Stimulated activated CD8-positive, alpha-beta memory T cell treated with anti-CD3 and anti-CD28 coated beads, Interleukin-12 subunit alpha, Interleukin-12 subunit beta, amount 100 ng/mL, for 1 hour (primary cell): Measurements from ENCODE around the gene DCLRE1B.

Experiments used
- DNase-seq: peaks from one replicate; pipeline ENCODE4 v3.0.0-alpha.2; 2020; ENCODE audit warnings: low read depth

DCLRE1B gene

DNA sequence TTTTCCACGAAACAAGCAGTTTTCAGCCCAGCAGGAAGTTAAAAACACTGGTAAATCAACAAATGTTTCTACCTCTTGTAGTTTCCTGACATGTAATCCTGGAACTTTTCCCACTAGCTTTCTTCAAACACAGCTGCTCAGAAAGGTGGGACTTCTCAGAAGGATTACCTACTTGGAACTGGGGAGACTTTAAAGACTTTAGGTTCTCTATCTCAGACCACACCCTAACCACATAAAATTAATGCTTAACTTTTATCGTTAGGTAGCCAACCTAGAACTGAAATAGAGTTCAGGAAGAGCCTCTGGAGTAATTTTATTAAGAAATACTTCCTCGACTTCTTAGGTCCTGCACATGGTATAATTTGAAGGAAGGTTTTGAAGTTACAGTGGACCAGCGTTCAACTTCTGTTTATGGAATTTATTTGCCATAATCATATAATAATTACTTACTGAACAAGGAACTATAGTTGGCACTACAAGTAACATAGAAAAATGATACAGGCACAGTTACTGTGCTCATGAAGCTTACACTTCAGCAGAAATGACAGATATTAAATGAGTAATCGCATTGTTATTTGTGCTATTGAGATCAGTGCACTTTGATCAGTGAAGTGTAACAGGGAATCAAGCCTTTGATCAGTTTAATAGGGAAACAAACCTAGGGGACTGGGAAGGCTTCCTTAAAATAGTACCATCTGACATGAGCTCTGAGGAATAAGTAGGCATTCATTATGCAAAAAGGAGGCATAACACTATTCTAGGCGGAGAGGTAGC lies 17.5 kb upstream of the DCLRE1B start, which contains the start of gene BCL2L15:
Gene BCL2L15 (minus strand): TSS at position 180 of the 774 bp plus-strand sequence. CDS start 206 bp downstream, outside the sequence.
- no peak for DNase-seq

DNA sequence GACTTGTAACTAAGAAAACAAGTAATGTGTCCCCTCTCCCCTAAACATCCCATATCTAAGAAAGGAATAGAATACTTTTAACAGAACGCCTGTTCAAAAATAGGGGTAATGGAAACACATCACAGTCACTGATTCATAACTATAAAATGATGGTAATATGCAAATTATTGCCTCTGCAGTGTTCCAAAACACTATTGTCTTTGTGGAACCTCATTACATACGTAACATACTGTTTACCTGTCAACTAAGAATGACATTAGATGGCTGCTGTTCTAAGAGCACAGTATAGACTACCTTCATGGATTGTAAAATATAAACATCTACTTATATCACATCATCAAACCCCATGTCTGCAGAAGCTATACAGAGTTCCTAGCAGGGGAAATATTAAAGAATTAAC lies 14.3 kb upstream of the DCLRE1B start:
- no peak for DNase-seq

DNA sequence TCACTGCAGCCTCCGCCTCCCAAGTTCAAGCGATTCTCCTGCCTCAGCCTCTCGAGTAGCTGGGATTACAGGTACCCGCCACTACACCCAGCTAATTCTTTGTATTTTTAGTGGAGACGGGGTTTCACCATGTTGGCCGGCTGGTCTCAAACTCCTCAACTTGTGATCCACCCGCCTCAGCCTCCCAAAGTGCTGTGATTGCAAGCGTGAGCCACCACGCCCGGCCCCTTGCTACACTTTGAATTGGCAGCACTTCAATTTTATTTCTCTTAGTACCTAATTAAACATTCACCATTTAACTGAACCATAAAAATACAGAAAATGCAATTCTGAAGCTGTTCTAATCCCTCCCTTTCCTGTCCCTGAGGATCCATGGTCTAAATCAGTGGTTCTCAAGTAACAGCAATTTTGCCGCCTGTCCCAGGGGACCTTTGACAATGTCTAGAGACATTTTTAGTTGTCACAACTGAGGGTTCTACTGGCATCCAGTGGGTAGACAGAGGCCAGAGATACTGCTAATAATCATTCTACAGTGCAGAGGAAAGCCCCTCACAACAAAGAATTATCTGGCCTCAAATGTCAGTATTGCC lies 13.4 kb upstream of the DCLRE1B start:
- DNase-seq: no peak

DNA sequence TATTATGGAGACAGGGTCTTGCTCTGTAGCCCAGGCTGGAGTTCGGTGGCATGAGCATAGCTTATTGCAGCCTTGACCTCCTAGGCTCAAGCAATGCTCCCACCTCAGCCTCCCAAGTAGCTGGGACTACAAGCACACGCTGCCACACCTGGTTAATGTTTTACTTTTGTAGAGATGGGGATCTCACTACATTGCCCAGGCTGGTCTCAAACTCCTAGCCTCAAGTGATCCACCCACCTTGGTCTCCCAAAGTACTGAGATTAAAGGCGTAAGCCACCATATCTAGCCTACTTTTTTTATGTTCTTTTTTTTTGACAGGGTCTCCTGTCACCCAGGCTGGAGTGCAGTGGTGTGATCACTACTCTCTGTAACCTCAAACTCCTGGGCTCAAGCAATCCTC lies 11.9 kb upstream of the DCLRE1B start:
- DNase-seq: no peak

DNA sequence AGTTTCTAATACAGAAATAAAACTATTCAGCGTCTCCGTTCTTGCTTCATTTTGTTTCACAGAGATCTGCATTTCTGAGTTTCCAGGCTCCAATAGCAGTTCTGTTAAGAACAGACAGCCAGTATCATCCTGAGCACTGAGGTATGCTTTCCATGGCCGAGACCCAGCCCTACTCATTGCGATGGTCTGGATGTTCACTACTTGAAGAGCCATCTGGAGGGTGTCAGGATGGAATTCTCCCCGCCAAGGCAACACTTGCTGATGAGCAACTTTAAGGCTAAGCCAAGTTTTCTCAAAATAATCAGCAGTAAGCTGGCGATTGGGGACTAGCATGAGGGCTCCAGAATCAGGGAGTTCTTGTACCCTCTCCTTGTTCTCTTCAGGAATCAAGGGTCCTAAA lies 10.0 kb upstream of the DCLRE1B start:
- no peak for DNase-seq

DNA sequence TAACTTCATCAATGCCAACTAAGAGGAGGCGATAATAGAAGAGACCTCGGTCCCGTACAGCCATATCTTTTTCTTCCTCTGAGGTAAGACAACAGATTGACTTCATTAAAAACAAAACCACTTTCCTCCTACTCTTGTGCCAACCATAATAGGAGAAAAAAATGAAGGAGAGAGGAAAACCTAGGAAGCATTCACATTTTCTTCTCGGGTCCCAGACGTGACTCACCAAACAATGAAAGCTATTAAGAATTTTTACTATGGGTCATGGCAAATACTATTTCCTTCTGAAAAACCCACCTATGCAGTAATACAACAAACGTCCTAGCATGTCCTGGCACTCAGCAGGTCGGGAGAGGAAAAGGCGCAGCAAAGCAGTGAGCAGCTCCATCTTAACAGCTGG lies 9.2 kb upstream of the DCLRE1B start:
- no peak for DNase-seq

DNA sequence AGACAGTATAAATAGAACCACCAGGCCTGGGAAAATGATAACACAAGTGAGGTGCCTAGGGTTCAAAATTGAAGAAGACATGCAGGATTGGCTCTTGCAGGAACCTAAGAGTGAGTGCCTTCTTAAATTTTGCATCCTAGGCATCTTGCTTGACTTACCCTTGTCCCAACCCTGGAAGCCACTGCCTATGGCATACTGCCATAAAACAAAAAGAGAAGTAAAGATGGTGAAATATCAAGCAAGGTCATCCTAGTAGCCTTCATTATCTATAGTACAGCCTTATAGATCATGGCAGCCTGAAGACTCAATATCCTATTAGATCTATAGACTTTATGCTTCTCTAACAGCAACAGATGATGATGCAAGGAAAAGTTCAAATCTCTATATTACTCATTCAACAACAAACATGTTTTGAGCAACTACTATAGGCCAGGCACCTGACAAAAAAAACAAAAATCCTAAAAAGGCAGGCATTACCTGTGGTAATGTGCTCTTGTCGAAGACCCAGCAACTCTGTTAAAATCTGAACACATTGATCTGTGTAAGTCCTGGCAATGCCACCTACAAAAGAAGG lies 6.8 kb upstream of the DCLRE1B start:
- DNase-seq: no peak

DNA sequence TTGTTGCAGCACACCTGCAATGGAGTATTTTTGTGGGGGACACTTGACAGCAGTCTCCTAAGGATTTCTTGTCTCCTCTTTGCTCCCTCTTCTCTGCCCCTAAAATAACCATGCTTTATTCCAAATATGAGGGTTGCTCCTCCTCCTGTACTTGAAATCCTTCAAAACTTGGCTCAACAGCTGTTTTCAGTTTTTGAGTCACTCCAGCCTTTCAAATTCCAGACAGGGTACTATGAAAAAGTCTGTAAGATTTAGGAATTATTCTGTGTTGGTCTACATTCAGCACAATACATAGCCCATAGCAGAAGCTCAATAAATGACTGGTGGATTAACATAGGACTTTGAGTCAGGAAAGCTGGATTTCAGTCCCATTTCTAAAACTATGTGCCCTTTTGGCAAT lies 6.0 kb upstream of the DCLRE1B start:
- DNase-seq: no peak

DNA sequence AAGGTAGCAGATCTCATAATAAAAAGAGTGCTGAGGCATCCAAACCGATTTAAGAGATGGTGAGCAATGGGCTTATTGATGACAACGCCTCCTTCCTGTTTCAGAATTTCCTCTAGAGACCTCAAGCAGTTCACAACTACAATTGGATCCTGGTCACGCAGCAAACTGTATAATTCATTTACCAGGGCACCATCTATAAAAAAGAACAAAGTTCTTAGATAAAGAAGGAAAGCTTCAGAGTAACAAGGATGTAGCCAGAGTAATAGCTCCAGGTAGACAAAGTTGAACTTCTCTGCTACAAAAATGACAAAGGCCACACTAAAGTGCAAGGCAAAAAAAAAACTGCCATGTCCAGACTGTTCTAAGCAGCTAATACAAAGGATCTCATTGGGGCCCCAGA lies 3.9 kb upstream of the DCLRE1B start:
- DNase-seq: no peak

DNA sequence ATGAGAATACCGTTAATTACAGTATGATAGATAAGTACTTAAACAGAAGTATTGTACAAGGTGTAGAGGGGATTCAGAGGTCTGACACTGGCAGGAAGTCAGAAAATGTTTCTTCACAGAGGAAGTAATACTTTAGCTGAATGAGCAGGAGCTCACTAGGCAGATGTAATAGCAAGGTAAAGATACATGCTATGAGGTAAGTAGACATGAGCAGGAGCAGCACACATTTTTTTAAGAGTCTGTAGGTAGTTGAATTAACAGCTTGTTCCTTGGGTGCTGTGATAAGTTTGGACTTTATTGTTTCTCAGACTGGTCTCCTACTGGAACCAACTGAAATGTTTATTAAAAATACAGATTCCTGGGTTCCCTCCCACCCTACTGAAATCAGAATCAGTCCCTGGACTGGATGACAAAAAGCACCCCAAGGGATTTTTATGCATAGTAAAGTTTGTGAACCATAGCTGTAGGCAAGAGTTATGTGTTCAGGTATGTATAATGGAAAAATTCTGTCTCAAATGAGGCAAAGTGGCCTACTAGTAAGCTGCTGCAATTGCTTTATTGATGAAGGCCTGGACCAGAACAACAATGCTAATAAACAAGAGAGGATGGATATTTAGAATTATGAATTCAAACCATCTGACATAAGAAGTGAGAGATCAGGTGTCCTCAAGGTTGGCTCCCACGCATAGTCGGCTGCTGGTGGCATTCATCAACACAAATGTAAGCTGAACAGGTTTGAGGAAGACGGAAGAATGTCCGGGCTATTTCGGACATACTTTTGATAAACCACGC lies 1.4 kb upstream of the DCLRE1B start:
- DNase-seq: no peak

DNA sequence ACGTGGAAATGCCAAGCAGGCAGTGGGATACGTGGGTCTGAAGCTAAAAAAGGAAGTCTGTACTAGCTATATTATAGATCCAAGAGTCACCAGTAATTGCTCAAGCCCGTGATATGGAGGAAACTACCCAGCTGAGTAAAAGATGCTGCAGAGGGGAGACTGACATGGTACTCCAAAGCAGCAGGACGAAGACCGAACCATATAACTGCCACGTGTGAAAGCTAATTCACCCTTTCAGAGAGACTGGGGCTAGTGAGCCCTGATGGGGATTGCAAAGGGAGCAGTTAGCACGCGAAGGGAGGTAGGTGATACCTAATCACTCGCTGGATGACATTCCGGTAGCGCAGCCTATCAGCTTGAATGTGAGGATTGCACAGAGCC lies 843 bp upstream of the DCLRE1B start:
- no peak for DNase-seq

DNA sequence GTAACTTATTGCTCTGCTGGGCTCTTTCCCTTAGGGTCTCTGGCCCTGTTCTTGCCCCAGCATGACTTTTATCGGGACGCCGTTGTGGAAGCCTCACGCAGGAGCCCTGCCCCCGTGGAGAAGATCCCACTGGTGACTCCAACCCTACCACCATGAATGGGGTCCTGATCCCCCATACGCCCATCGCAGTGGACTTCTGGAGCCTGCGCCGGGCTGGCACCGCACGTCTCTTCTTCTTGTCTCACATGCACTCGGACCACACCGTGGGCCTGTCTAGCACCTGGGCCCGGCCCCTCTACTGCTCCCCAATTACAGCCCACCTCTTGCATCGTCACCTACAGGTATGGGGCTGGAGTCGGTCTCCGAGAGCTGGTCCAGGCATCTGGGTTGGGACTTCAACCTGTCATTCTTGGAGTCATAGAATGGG lies 322 bp downstream of the DCLRE1B start:
- DNase-seq: no peak

DNA sequence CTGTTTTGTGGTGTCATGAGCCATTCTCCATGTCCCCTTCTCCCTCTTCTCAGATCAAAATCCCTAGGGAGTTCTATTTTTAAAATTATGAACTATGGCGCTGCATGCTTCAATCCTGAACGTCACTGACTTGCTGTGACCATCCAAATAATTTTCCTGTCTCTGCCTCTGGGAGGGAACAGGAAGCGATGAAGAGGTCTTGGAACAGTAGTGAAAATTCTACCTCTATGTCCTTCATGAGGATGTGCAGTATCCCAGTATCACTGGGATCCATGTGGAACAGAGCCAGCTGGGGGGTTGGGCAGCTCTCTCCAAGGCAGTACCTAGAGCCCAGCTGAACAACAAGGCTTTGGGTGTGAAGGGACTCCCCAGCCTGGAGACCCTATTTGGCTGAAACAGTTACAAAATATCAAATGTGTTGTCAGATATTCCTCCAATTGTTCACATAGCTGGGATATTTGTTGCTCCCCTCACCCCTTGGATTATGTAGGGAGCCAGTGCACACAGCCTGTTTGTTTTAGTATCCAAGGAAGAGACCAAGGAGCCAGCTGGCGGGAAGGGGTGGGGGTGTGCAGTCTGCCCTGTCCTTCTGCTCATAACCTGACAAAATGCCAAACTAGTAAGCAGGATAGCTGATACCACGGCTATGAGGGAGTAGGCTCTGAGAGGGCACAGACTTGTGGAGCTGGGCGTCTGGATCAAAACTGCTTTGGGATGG lies 7.6 kb downstream of the DCLRE1B start:
- no peak for DNase-seq

DNA sequence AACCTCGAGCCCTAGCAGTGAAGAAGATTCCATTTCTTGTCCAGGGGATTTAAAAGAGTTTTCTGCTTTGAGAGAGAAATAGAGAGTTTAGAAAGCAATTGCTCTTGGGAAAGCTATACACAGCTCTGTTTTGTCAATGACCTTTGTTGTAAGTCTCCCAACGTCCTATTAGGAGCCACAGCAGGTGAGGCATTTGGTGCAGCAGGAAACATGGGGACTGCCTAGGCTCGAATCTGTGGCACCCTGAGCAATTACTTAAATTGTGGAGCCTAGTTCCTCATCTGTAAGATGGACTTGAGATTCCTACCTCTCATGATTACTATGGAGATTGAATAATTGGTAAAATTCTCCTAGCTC lies 8.2 kb downstream of the DCLRE1B start:
- DNase-seq: no peak

DNA sequence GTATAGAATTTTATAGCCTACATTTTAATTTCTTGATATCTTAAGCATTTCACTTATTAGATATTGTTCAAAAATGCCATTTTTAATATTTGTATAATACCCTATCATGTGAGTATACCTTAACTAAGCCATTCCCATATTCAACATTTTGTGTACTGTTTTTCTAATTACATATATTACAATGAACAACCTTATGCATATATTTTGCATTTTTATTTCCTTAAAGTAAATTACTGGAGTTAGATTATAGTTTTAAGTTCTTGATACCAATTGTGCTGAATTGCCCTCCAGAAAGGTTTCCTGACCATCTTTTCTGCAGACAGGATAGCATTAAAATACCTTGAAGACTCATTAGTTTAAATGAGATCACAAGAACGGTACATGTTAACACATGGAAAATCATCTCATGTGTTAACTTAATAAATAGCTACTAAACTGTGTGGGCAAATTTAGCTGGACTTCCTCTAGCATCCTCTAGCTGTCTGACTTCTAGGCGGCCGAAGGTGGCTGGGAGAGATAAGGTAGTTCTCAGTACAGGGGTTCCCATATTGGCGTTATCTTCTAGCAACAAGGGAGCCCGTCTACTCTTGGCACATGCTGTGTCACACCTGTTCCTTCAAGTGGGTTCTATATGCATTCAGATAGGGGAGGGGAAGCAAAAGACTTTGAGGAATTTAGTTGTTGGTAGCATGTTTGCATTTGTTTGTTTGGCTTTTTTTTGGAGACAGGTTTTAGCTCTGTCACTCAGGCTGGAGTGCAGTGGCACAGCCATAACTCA lies 8.9 kb downstream of the DCLRE1B start:
- no peak for DNase-seq

DNA sequence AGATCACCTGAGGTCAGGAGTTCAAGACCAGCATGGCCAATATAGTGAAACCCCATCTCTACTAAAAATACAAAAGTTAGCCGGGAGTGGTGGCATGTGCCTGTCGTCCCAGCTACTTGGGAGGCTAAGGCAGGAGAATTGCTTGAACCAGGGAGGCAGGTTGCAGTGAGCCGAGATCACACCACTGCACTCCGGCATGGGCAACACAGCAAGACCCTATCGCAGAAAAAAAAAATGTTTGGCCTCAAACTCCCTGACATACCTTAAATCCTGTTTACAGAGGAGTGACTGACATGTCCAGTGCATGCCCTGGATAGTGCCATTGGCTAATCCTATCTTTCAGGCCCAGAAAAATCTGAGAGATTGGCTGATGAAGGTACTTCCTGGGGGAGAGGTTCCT lies 11.8 kb downstream of the DCLRE1B start:
- DNase-seq: no peak

DNA sequence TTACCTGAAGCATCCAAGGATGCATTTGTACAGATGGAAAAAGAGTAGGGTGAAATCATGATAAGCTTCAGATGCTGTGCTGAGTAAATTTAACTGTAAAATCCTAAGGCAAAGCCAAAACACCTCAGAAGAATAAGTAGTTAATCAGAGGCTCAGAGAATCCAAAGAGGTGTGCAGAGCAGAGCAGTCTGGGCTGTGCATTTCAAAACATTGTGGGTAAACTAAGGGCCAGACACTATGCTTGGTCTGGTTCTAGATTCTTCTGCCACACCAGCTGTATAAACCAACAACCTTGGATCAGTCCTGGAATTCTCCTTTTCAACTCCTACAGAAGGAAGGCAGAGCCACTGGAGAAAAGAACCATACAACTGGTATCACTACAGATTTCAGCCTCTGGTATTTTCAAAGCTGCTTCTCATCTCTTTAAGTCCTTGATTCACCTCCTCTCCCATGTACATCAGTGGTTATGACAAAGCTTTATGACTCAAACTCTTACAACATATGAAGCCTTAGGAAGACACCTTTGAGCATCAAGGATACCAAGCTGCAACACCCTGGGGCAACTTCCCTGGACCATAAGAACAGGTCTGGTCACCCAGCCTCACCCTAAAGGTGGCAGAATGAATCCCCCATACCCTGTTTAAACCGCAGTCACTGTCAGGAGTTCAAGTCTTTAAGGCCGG lies 12.4 kb downstream of the DCLRE1B start:
- no peak for DNase-seq

DNA sequence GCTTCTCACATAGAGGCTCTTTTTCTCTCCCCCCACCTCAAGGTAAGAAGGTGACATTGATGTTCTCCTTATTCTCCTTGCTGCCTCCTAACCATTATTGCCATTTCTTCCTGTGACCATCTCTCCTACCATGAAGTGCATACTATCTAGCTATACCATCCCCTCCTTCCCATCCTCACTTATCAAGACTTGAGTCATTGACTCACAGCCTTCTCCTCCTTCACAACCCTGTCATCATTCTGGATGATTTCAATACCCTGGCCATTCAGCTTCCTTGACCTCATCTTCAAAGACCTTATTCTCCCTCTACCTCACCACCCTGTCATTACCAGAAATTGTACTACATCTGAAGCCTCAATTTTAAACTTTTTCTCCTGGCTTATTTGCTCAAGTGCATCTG lies 13.1 kb downstream of the DCLRE1B start:
- no peak for DNase-seq

DNA sequence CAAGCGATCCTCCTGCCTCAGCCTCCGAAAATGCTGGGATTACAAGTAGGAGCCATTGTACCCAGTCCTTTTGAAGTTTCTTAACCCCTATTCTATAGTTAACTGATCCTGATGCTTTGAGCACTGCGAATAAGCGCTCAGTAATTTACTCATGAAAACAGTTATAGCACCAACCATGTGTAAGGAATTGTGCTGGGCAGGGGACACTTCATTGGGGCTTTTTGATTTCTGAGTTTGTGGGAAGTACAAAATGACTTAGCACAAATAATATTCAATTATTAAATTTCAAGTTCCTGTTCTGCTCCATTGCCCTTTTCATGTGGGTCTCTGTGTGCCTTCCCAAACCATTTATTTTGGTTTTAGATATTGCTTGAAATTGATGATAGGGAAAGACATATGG lies 17.8 kb downstream of the DCLRE1B start:
- no peak for DNase-seq

DNA sequence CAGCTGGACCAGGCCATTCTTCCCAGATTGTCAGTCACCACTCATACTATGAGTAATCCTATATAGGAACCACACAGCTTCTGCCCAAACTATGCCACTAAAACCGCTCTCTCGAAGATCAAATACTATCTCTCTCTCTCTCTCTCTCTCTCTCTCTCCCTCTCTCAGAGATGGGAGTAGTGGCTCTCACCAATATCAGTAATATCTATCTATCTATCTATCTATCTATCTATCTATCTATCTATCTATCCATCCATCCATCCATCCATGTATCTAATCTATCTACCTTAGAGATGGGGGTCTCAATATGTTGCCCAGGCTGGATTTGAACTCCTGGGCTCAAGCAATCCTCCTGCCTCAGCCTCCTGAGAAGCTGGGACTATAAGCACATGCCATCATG lies 19.3 kb downstream of the DCLRE1B start:
- DNase-seq: no peak
